ENCODE measurements around the gene NFAM1.

DNA sequence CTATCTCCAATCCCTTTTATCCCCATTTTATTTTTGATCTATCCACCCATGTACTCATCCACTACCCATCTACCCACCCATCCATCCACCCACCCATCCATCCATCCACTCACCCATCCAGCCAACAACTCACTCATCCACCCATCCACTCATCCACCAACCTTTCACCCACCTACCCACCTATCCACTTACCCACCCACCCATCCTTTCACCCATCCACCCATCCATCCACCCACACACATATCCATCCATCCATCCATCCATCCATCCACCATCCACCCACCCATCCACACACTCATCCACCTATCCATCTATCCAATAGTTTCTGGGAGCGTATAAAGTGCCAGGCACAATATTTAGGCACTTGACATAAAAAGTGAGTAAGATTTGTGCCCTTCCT is 39.2 kb upstream of the NFAM1 start:
- no peak for TF ChIP-seq EZH2 (IDR thresholded peaks at IDR 0.05; ENCODE audit: insufficient read depth, poor library complexity, severe bottlenecking)
- no peak for TF ChIP-seq EZH2phosphoT487 (IDR thresholded peaks at IDR 0.05; ENCODE audit: insufficient read depth, low read depth)
